ENCODE measurements around the gene MCOLN1. TPM values are rescaled to one million over a fixed set of nuclear protein-coding genes. Genes with fewer than 3 reads are reported as not detected.

MCOLN1 gene
- total and polyA plus RNA-seq, 2 of the 4 experiments (the other 2 are of a cell fraction), result 3.4 to 19.6 TPM

DNA sequence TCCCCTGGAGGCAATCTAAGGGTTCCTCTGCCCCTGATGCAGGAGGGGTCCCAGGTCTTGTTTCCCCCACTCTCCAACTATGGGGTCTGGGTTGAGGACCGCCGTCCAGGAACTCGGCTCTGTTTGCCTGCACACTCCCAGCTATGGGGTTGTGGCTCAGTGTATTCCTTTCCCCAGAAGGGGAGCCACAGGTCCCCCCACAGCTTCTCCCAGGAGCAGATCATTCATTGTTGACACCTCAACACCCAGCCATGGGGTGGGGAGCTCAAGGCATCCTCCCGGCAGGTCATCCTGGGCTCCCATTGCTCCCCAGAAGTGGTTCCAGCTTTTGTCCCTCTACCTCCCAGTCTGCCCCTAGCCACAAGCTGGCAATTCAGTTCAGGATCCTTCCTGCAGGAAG, 5.5 kb upstream of the MCOLN1 start:
- H3K9me1 ChIP-seq (ENCODE audit: insufficient read depth, low read length), result peaks cover 7% of the 10 kb centered on the region; the same call in 1 of the 2 replicates
- H2AFZ ChIP-seq (replicated peaks; ENCODE audit: low read length, poor library complexity), result peak overlapping the region; percentile 83
- dilution Hi-C loops (cut with HindIII; ENCODE audit: low sequenced_read_pairs, unreplicated experiment), result no loop called here
- H3K56ac ChIP-seq (ENCODE audit: extremely low read depth, insufficient read depth, low read length), result no peak overlapping the region
- intact Hi-C loops (cut with micrococcal nuclease), result loop anchor here (5.0 kb wide), 1 partner anchor 120 kb away; no protein-coding TSS in a partner anchor
- peak overlapping the region; percentile 90 for H3K4me2 ChIP-seq (ENCODE audit: low read depth, low read length)
- peaks cover 16% of the 10 kb centered on the region for H3K4me1 ChIP-seq (ENCODE audit: control insufficient read depth, insufficient read depth, low read length)
- no peak for DNase-seq
- H2BK5ac ChIP-seq (ENCODE audit: low read depth, low read length, poor library complexity, severe bottlenecking), result no peak overlapping the region
- no peaks in the 10 kb centered on the region for H3K9me3 ChIP-seq (ENCODE audit: control insufficient read depth, insufficient read depth, low read length)
- BruUV-seq (replicated peaks), result no TSS peak
- H4K8ac ChIP-seq (ENCODE audit: low read depth in 2 of 2, low read length in 2 of 2), result peak overlapping the region; percentile 75 to 81; a peak in 3 of 4 replicates
- POLR2A ChIA-PET (ENCODE audit: unreplicated experiment), result no interaction called here
- peak overlapping the region; percentile 80; the same call in 1 of the 2 replicates for H3K27ac ChIP-seq (ENCODE audit: insufficient read depth, low read length)
- no peak overlapping the region; the same call in 1 of the 2 replicates for H3K18ac ChIP-seq (ENCODE audit: low read depth, low read length)
- H3K27me3 ChIP-seq (ENCODE audit: control insufficient read depth, insufficient read depth, low read length), result no peaks in the 10 kb centered on the region
- H4K20me1 ChIP-seq (ENCODE audit: insufficient read depth, low read length), result no peaks in the 10 kb centered on the region
- H3K23ac ChIP-seq (ENCODE audit: low read depth, low read length), result peak overlapping the region; percentile 89
- peak overlapping the region; percentile 23 for H4K5ac ChIP-seq (ENCODE audit: low read depth, low read length)
- H2BK20ac ChIP-seq (ENCODE audit: low read depth, low read length), result no peak overlapping the region
- H3K79me1 ChIP-seq (ENCODE audit: low read depth in 1 of 2, low read length in 2 of 2), result peaks cover 12 to 24% of the 10 kb centered on the region in 2 experiments
- H3K9ac ChIP-seq (ENCODE audit: low read depth, low read length), result peak overlapping the region; percentile 94
- in situ Hi-C loops (cut with MboI; ENCODE audit: low sequenced_read_pairs), result no loop called here
- no peak overlapping the region for H2BK15ac ChIP-seq (ENCODE audit: low read depth, low read length)
- peak overlapping the region; percentile 78 for H3K4ac ChIP-seq (ENCODE audit: low read depth, low read length)
- TF ChIP-seq MAFK (IDR thresholded peaks at IDR 0.05; ENCODE audit: low read depth, low read length) (no peak), CHD1 (IDR thresholded peaks at IDR 0.05; ENCODE audit: low read depth, low read length) (no peak), MAZ (IDR thresholded peaks at IDR 0.05; ENCODE audit: borderline replicate concordance, low read depth, low read length) (no peak)
- H2AK5ac ChIP-seq (ENCODE audit: low read depth, low read length), result peak overlapping the region; percentile 52
- no CpG with 5 or more reads among the region's 4 CpGs for WGBS, 2 experiments (ENCODE audit: extremely low coverage in 2 of 2, insufficient read length in 1 of 2)
- no peak for ATAC-seq (ENCODE audit: low read depth)
- H3K36me3 ChIP-seq (ENCODE audit: control insufficient read depth, insufficient read depth, low read length), result peaks cover 14% of the 10 kb centered on the region; the same call in 1 of the 2 replicates
- no peak overlapping the region; the same call in 1 of the 2 replicates for H2BK120ac ChIP-seq (ENCODE audit: low read depth, low read length)
- H3K14ac ChIP-seq (replicated peaks; ENCODE audit: low read depth, low read length), result peak overlapping the region; percentile 93
- CTCF ChIA-PET, result interaction anchor here (0.7 kb wide), 1 partner anchor 19 kb away, joined by 3 read pairs; a partner anchor contains a TSS
- peak overlapping the region; percentile 78 for H4K91ac ChIP-seq (ENCODE audit: insufficient read depth, low read depth, low read length)
- peak overlapping the region; percentile 77 for H3K4me3 ChIP-seq (ENCODE audit: insufficient read depth, low read depth, low read length)
- H2AK9ac ChIP-seq (replicated peaks; ENCODE audit: low read depth, low read length, poor library complexity), result peak overlapping the region; percentile 88

Data from IMR-90 (cell line).